SHP77 (cell line): ENCODE data around the gene VPS8.

ENCODE experiments used
- DNase-seq, 2 experiments: peaks; one replicate each; lab custom pipeline; 2025; lab: John Stamatoyannopoulos, UW

The VPS8 gene

GRCh38 chr3:184811999-184812661 lies at the start of gene VPS8:
Gene VPS8 (plus strand): TSS chr3:184812166. CDS start chr3:184824633, 12,467 bp downstream.
- peak; percentile 90 to 93 for DNase-seq

- no peak for DNase-seq
Measured at GRCh38 chr3:184764191-184764590, 47.8 kb upstream of the VPS8 start.

- no peak for DNase-seq
Measured at GRCh38 chr3:184765047-184765729, 46.8 kb upstream of the VPS8 start.

GRCh38 chr3:184765730-184766074 lies 46.3 kb upstream of the VPS8 start:
- no peak for DNase-seq

- DNase-seq = no peak
Measured at GRCh38 chr3:184766555-184767261, 45.3 kb upstream of the VPS8 start.

- DNase-seq = no peak
Measured at GRCh38 chr3:184767377-184767776, 44.6 kb upstream of the VPS8 start.

- DNase-seq = no peak
Measured at GRCh38 chr3:184769382-184770170, 42.4 kb upstream of the VPS8 start.

GRCh38 chr3:184770541-184770940 lies 41.4 kb upstream of the VPS8 start:
- no peak for DNase-seq

- DNase-seq = no peak
Measured at GRCh38 chr3:184771301-184772127, 40.5 kb upstream of the VPS8 start.

GRCh38 chr3:184772667-184773272 lies 39.2 kb upstream of the VPS8 start:
- DNase-seq = no peak

GRCh38 chr3:184773283-184774186 lies 38.4 kb upstream of the VPS8 start:
- no peak for DNase-seq

GRCh38 chr3:184776916-184777315 lies 35.0 kb upstream of the VPS8 start:
- DNase-seq = no peak

GRCh38 chr3:184777566-184778356 lies 34.2 kb upstream of the VPS8 start:
- peak; percentile 81 to 86 for DNase-seq

- no peak for DNase-seq
Measured at GRCh38 chr3:184778426-184779332, 33.3 kb upstream of the VPS8 start.

GRCh38 chr3:184780981-184781515 lies 30.9 kb upstream of the VPS8 start:
- no peak for DNase-seq

- DNase-seq = no peak
Measured at GRCh38 chr3:184781801-184782200, 30.2 kb upstream of the VPS8 start.

GRCh38 chr3:184783319-184783718 lies 28.6 kb upstream of the VPS8 start:
- DNase-seq = no peak
